ENCODE results near the gene USP8. TPM values are rescaled to one million over a fixed set of nuclear protein-coding genes. Genes with fewer than 3 reads are reported as not detected.

The USP8 gene
- total RNA-seq, 1 donor from 2014 or later: 54.5 TPM

- Histone ChIP-seq H3K27ac (ENCODE audit: low read depth, low read length) (no peak overlapping the region), H2AFZ (ENCODE audit: low read depth, low read length) (no peak overlapping the region), H3K9ac (ENCODE audit: low read length) (no peak overlapping the region), H4K20me1 (ENCODE audit: insufficient read depth, low read length) (peaks cover 51% of the 10 kb centered on the region), H3K9me3 (ENCODE audit: insufficient read depth, low read depth, low read length) (no peaks in the 10 kb centered on the region), H3K4me2 (ENCODE audit: low read length) (no peak overlapping the region), H3K27me3 (ENCODE audit: insufficient read depth, low read length) (no peaks in the 10 kb centered on the region), H3K79me2 (ENCODE audit: insufficient read depth, low read length) (peaks cover 73% of the 10 kb centered on the region), H3K4me3 (ENCODE audit: insufficient read depth, low read depth, low read length) (no peak overlapping the region), H3K36me3 (ENCODE audit: insufficient read depth, low read length) (no peaks in the 10 kb centered on the region), H3K4me1 (ENCODE audit: insufficient read depth, low read length) (peaks cover 4% of the 10 kb centered on the region)
- Mint-ChIP-seq H3K27ac (ENCODE audit: unreplicated experiment) (no peak overlapping the region), H3K36me3 (ENCODE audit: low read depth, unreplicated experiment) (no peaks in the 10 kb centered on the region), H3K4me3 (ENCODE audit: unreplicated experiment) (peak overlapping the region; percentile 98), H3K9me3 (ENCODE audit: unreplicated experiment) (no peaks in the 10 kb centered on the region), H3K4me1 (ENCODE audit: low read depth, unreplicated experiment) (peaks cover 4% of the 10 kb centered on the region), H3K27me3 (ENCODE audit: low read depth, unreplicated experiment) (no peaks in the 10 kb centered on the region)
- FAIRE-seq (no peak), DNase-seq (ENCODE audit: low read depth) (no peak)
- TF ChIP-seq, protein P1, sequence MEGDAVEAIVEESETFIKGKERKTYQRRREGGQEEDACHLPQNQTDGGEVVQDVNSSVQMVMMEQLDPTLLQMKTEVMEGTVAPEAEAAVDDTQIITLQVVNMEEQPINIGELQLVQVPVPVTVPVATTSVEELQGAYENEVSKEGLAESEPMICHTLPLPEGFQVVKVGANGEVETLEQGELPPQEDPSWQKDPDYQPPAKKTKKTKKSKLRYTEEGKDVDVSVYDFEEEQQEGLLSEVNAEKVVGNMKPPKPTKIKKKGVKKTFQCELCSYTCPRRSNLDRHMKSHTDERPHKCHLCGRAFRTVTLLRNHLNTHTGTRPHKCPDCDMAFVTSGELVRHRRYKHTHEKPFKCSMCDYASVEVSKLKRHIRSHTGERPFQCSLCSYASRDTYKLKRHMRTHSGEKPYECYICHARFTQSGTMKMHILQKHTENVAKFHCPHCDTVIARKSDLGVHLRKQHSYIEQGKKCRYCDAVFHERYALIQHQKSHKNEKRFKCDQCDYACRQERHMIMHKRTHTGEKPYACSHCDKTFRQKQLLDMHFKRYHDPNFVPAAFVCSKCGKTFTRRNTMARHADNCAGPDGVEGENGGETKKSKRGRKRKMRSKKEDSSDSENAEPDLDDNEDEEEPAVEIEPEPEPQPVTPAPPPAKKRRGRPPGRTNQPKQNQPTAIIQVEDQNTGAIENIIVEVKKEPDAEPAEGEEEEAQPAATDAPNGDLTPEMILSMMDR (IDR thresholded peaks at IDR 0.05; ENCODE audit: insufficient read depth, low read depth, low read length): no peak
- no peak for TF ChIP-seq EZH2 (IDR thresholded peaks at IDR 0.05; ENCODE audit: insufficient read depth, low read length)
Measured at GRCh38 chr15:50426428-50426827, 2.2 kb downstream of the USP8 start.

DNA sequence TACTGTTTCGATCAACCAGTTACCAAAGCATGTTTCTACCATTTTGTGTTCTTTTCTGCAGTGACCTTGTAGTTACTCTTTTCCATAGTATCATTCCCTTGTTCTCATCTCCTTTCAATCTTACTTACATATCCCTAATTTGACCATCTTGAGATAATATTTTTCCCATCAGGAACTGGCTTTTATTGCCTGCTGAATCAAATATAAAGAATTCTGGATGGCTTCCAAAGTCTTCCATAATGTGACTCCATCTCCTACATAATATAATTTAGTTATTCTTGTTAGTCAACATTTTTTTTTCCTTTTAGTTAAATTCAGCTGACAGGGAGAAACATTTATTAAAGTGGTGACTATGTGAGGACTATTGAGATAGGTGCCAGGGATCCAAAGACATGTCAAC lies 7.0 kb downstream of the USP8 start:
- peaks cover 99% of the 10 kb centered on the region for H3K79me2 ChIP-seq (ENCODE audit: insufficient read depth, low read length)
- no peak overlapping the region for H3K27ac ChIP-seq (ENCODE audit: low read depth, low read length)
- peaks cover 1% of the 10 kb centered on the region for H3K36me3 Mint-ChIP-seq (ENCODE audit: low read depth, unreplicated experiment)
- no peak overlapping the region for H2AFZ ChIP-seq (ENCODE audit: low read depth, low read length)
- no peak for FAIRE-seq
- TF ChIP-seq EZH2 (IDR thresholded peaks at IDR 0.05; ENCODE audit: insufficient read depth, low read length): no peak
- TF ChIP-seq, protein P1 (IDR thresholded peaks at IDR 0.05; ENCODE audit: insufficient read depth, low read depth, low read length): no peak
- no peaks in the 10 kb centered on the region for H3K27me3 Mint-ChIP-seq (ENCODE audit: low read depth, unreplicated experiment)
- H3K9me3 ChIP-seq (ENCODE audit: insufficient read depth, low read depth, low read length): no peaks in the 10 kb centered on the region
- no peak overlapping the region for H3K4me2 ChIP-seq (ENCODE audit: low read length)
- no peak overlapping the region for H3K4me3 Mint-ChIP-seq (ENCODE audit: unreplicated experiment)
- H3K27ac Mint-ChIP-seq (ENCODE audit: unreplicated experiment): no peak overlapping the region
- H3K4me1 Mint-ChIP-seq (ENCODE audit: low read depth, unreplicated experiment): peaks cover 5% of the 10 kb centered on the region
- DNase-seq (ENCODE audit: low read depth): no peak
- no peaks in the 10 kb centered on the region for H3K27me3 ChIP-seq (ENCODE audit: insufficient read depth, low read length)
- H4K20me1 ChIP-seq (ENCODE audit: insufficient read depth, low read length): peaks cover 64% of the 10 kb centered on the region
- peaks cover 3% of the 10 kb centered on the region for H3K36me3 ChIP-seq (ENCODE audit: insufficient read depth, low read length)
- no peaks in the 10 kb centered on the region for H3K4me1 ChIP-seq (ENCODE audit: insufficient read depth, low read length)
- no peak overlapping the region for H3K9ac ChIP-seq (ENCODE audit: low read length)
- H3K4me3 ChIP-seq (ENCODE audit: insufficient read depth, low read depth, low read length): no peak overlapping the region
- H3K9me3 Mint-ChIP-seq (ENCODE audit: unreplicated experiment): no peaks in the 10 kb centered on the region

DNA sequence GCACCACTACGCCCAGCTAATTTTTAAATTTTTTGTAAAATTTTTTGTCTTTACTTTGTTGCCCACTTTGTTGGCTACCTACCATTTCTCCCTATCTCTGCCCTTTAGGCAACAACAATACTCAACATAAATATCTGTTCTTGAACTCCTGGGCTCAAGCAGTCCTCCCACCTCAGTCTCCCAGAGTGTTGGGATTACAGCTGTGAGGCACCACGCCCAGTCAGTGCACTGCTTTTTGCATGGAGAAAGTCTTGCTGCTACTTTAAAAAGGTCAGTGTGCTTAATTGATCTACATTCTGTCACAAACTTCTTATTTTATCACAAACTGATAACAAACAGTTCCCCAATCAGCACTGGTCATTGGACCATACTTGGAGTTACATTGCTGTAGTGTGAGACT lies 8.0 kb downstream of the USP8 start:
- no peaks in the 10 kb centered on the region for H3K4me1 ChIP-seq (ENCODE audit: insufficient read depth, low read length)
- Mint-ChIP-seq H3K4me3 (ENCODE audit: unreplicated experiment) (no peak overlapping the region), H3K36me3 (ENCODE audit: low read depth, unreplicated experiment) (peaks cover 1% of the 10 kb centered on the region), H3K4me1 (ENCODE audit: low read depth, unreplicated experiment) (peaks cover 5% of the 10 kb centered on the region), H3K27me3 (ENCODE audit: low read depth, unreplicated experiment) (no peaks in the 10 kb centered on the region), H3K27ac (ENCODE audit: unreplicated experiment) (no peak overlapping the region), H3K9me3 (ENCODE audit: unreplicated experiment) (no peaks in the 10 kb centered on the region)
- H2AFZ ChIP-seq (ENCODE audit: low read depth, low read length): no peak overlapping the region
- H3K79me2 ChIP-seq (ENCODE audit: insufficient read depth, low read length): peaks cover 99% of the 10 kb centered on the region
- H3K9me3 ChIP-seq (ENCODE audit: insufficient read depth, low read depth, low read length): no peaks in the 10 kb centered on the region
- peaks cover 64% of the 10 kb centered on the region for H4K20me1 ChIP-seq (ENCODE audit: insufficient read depth, low read length)
- no peak overlapping the region for H3K9ac ChIP-seq (ENCODE audit: low read length)
- peaks cover 3% of the 10 kb centered on the region for H3K36me3 ChIP-seq (ENCODE audit: insufficient read depth, low read length)
- H3K27ac ChIP-seq (ENCODE audit: low read depth, low read length): no peak overlapping the region
- H3K27me3 ChIP-seq (ENCODE audit: insufficient read depth, low read length): no peaks in the 10 kb centered on the region
- no peak overlapping the region for H3K4me3 ChIP-seq (ENCODE audit: insufficient read depth, low read depth, low read length)
- TF ChIP-seq, protein P1 (IDR thresholded peaks at IDR 0.05; ENCODE audit: insufficient read depth, low read depth, low read length): no peak
- TF ChIP-seq EZH2 (IDR thresholded peaks at IDR 0.05; ENCODE audit: insufficient read depth, low read length): no peak
- no peak for FAIRE-seq
- no peak overlapping the region for H3K4me2 ChIP-seq (ENCODE audit: low read length)
- no peak for DNase-seq (ENCODE audit: low read depth)

All from astrocyte (in vitro differentiated cells and primary cell).